HG03196 (cell line): Measurements from ENCODE around the gene ARHGAP26.
A peak's percentile ranks its signal among the peaks of the same experiment; 100 is the strongest.

Experiments used
- ATAC-seq: cut with Tn5 transposase; IDR thresholded peaks from one replicate; pipeline ENCODE4 v1.9.1; 2021; ENCODE audit not compliant: unreplicated experiment

Gene ARHGAP26

DNA sequence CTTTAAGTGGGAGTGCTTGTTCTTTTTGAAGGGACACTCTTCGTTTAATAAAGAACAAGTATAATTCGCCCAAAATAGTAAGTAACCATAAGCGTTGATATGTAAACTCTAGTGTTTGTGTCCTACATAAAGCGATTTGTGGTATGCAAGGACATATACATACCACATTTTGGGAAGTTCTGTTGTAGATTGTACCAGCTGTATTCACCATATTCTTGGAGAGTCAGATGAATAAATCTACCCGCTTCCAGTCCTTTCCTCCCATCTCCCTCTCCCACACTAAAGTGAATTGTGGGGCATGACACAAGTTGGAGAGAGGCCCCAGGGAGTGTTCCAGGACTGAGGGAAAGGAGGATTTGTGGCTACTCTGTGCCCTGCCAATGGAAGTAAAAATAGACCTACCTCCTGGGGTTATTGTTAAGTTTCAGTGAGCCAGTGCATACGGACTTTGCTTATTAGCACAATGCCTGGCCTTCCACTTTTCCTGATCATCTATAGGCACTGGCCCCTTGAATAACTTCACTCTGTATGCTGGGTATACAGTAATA is 40.6 kb downstream of the ARHGAP26 start:
- no peak for ATAC-seq

GRCh38 chr5:142811866-142812557 is 41.8 kb downstream of the ARHGAP26 start:
- no peak for ATAC-seq

GRCh38 chr5:142813220-142813619 is 43.0 kb downstream of the ARHGAP26 start:
- ATAC-seq: no peak

- ATAC-seq: no peak
Measured at GRCh38 chr5:142814122-142814521, 43.9 kb downstream of the ARHGAP26 start.

GRCh38 chr5:142815469-142815868 is 45.3 kb downstream of the ARHGAP26 start:
- ATAC-seq: no peak

- no peak for ATAC-seq
Measured at GRCh38 chr5:142816531-142817430, 46.6 kb downstream of the ARHGAP26 start.

DNA sequence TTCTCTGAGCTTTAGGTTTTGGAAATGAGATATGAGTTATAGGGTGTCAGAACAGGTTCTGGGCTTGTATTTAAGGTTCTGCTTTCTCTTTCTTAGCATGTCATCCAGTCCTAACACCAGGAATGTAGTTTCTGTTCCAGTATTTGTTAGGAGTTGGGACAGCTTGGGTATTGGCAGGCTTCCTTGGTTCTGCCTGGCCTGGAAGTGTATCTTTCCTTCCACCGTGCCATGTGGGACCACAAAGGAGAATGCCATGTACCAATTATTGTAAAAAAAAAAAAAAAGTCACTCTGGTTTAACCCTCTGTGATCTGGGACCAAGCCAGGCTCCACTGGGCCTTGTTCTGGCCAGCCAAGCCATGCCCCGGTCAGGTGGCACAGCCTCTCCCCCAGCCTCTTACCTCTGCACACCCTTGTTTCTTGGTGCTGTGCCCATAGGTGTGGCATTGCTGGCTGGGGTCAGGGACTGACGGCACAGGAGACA is 47.8 kb downstream of the ARHGAP26 start:
- ATAC-seq: no peak

GRCh38 chr5:142819292-142819691 is 49.1 kb downstream of the ARHGAP26 start:
- ATAC-seq: no peak

DNA sequence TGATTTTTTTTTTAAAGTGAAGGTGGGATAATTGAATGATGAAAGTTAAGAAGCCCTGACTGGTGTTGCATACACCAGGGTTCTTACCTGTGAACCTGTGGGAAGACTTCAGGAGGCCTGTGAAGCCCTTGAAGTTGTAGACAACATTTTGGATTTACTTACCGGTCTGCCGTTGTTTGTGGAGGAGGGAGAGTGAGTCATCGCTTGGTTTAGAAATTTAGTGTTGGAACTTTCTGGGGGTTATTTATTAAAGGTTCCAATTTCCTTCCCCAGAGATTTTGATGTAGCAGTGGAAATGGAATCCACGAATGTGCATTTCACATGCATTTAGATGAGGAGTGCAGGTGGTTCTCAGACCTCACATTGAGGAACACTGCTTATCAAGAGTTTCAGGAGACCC is 49.6 kb downstream of the ARHGAP26 start:
- no peak for ATAC-seq

- no peak for ATAC-seq
Measured at GRCh38 chr5:142820447-142820846, 50.3 kb downstream of the ARHGAP26 start.

- ATAC-seq: no peak
Measured at GRCh38 chr5:142821034-142821732, 51.0 kb downstream of the ARHGAP26 start.

DNA sequence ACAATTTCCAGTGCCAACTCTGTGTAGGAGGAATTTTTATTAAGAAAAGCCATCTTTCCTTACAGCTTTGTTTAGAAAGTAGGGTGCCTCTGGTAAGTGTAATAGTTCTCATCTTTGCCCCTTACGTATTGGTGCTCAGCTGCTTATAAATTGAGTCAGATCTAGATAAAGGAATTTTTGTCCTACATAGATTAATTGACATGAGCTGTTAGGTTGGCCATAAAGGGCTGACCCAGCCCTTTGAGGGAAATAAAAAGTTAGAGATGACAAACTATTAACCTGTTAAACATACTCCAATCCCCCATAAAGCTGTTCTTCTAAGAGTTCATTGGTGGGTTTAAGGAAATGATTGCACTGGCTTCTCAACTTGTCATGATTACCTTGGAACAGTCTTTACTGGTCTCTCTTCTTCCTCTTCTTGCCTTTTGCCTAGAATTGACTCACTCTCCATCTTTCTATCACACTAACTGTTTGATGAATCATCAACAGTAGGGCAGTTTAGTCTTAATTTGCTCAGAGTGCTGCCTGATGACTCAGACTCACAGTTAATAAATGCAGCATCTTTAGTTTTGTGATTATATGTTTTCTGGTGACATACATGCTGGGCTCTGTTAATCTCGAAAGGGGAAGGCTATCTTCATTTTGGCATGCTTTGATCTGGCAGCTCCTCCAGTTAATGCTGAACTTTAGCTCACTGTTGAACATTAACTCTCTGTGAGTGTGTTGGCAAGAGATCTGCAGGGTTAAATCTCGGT is 51.7 kb downstream of the ARHGAP26 start:
- ATAC-seq: peak; percentile 77

DNA sequence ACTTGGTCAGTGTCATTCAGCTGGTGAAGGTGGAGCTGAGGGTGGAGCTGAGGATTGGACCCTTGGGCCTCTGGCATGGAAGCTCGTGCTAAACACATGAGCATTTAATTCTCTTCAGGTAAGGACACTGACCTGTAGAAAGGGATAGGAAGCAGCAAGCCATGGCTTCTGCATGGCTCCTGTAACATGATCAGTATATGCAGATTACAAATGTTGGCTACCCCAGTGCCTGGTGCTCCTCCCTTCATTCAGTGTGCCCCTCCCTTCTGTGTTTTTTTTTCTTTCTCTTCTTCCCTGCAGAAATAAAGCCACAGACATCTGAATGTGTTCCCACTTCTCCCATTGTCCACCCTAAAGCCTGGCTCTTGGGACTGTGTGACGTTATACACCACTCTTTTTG is 52.9 kb downstream of the ARHGAP26 start:
- no peak for ATAC-seq

DNA sequence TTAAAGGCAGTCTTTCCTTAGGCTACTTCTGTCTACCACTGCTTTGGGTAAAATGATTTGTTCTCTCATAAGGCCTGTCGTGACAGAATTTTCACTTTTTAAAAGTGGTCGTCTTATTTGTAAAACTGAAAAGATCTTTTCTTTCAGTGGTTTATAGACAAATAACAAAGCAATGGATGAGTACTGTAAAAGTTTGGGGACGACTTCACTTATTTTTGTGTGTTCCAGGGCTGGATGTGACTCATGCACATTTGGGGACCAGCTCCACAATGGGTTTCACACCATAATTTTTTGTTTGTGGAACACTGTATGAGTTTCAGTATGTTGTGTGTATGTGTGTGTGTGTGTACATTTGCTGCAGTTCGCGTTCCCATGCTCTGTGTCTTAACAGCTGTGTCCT is 53.6 kb downstream of the ARHGAP26 start:
- no peak for ATAC-seq

DNA sequence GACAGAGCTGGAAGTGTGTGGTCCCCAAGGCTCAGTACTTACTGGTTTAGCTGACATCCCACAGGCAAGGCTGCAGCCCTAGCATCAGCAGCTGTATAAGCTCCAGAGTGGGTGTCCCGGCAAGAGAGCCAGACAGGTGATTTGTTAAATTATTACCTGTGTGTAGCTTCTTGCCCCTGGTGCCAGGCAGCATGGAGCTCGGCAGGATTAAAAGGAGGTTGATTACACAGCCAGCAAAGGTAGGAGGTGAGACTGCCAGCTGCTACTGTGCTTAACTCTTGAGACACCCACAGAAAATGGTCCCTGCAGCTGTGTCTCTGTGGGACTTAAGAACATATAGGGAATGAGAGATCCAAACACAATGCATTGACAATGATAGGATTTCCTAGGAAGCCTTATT is 54.2 kb downstream of the ARHGAP26 start:
- no peak for ATAC-seq

DNA sequence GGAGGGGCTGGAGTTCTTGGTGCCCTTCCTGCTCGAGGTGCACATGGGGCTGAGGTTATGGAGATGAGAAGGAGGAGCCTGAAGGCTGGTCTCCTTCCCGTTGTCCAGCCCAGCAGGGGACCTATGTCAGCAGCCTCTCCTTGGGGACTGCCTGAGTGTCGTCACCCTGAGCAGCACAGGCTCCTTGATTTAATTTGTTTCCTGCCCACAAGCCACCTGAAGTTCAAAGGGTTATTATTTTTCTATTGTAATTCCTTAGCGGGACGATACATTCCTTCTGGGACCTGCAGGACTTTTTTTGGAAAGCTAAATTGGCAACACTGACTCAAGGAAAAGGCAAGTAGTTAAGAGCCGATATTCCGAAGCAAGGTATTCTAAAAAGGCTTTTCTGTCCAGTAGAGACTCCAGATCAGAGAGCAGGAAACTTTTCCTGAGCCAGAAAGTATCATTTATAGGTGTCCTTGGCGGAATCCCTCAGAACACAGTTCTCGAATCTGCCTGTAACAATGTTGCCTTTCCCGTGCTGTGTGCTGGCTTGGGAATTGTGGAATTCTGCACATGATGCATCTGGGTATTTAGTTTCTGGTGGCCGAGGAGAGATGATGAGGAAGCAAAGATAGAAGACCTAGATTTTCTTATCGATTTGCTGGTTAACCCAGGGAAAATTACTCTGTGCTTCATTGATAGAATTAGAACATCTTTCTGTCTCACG is 55.4 kb downstream of the ARHGAP26 start:
- no peak for ATAC-seq

- ATAC-seq: no peak
Measured at GRCh38 chr5:142826093-142826492, 55.9 kb downstream of the ARHGAP26 start.

DNA sequence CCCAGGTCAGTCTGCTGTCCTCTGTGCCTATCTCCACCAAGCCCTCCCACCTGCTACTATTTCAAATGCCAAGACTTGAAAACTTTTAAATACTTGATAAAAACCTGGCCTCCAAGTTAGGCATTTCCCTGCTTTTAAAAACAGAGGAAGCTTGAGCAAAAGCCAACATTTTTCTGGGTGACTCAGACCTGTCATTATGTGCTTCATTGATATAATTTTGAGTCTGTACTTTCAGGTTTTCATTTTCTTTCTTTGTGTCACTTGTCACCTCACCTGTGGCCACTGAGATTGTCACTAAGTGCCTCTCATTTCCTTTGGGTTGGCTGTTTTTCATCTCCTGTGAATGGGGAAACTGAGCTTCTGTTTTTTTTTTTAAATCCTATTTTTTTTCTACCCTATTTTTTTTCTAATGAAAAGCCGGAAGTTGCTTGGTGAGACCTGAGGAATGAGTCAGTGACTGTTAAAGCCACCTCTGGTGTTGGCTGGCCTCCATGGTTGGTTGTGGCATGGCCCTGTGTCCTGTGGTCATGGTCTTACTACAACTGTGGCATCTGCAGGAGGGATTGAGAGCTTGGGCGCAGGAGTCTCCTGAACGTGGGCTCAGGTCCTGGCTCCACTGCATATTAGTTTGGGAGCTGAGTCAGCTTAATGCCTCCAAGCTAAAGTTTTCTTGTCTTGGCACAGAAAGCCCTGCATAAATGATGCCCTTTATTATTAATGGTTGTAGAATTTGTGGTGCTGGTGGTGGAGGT is 56.7 kb downstream of the ARHGAP26 start:
- no peak for ATAC-seq

- ATAC-seq: no peak
Measured at GRCh38 chr5:142827934-142828576, 57.9 kb downstream of the ARHGAP26 start.
